GM12875 (cell line): Measurements from ENCODE around the gene NOL7.

Source experiments
- H3K4me3 ChIP-seq: one replicate; pipeline ENCODE4 v1.5.1; 2011; ENCODE audit warnings: low read depth, low read length, control low read depth
- TF ChIP-seq, protein P1 (sequence below): IDR thresholded peaks from 2 replicates; pipeline ENCODE4 v1.5.1; 2011; ENCODE audit warnings: low read depth, mild to moderate bottlenecking, control low read depth, inconsistent platforms, low read length, moderate library complexity, borderline replicate concordance; ENCODE audit not compliant: insufficient read depth

Gene NOL7

DNA sequence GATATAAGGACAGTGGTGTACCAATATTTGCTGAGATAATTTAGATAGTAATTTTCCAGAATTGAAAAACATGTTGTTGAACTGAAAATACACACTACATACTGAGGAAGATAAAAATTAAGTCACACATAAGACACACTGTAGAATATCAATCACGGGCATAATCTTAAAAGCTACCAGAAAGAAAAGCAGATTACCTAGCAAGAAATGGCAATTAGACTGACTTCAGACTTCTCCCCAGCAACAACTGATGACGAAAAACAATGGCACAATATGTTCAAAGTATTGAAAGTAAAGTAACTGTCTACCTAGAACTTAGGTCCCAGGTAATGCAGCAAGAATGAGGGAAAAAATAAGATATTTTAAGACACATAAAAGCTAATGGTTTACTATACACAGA lies 46.5 kb downstream of the NOL7 start:
- TF ChIP-seq, protein P1, sequence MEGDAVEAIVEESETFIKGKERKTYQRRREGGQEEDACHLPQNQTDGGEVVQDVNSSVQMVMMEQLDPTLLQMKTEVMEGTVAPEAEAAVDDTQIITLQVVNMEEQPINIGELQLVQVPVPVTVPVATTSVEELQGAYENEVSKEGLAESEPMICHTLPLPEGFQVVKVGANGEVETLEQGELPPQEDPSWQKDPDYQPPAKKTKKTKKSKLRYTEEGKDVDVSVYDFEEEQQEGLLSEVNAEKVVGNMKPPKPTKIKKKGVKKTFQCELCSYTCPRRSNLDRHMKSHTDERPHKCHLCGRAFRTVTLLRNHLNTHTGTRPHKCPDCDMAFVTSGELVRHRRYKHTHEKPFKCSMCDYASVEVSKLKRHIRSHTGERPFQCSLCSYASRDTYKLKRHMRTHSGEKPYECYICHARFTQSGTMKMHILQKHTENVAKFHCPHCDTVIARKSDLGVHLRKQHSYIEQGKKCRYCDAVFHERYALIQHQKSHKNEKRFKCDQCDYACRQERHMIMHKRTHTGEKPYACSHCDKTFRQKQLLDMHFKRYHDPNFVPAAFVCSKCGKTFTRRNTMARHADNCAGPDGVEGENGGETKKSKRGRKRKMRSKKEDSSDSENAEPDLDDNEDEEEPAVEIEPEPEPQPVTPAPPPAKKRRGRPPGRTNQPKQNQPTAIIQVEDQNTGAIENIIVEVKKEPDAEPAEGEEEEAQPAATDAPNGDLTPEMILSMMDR: no peak
- no peak overlapping the region for H3K4me3 ChIP-seq

DNA sequence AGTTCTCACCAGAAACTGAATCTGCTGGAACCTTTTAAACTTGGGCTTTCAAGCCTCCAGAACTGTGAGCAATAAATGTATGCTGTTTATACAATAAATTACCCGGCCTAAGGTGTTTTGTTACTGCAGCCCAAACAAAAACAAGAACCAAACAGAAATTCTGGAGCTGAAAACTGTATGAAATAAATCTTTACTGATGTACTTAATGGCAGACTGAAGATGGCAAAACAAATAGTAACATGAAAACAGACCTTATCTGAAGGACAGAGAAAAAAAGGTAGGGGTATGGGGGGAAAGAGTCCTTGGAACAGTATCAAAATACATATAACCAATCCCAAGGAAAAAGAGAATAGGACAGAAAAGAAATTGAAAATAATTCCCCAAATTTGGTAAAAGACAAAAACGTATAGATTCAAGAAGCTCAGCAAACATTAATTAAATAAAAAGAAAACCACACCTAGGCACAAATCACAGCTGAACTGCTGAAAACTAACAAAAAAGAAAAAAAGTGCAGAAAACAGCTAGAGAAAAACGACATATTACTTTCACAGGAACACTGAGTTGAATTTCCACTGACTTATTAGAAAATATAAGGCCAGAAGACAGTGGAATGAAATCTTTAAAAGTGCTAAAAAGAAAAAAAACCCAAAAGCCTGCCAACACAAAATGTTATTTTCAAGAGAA lies 47.7 kb downstream of the NOL7 start:
- TF ChIP-seq, protein P1: no peak
- H3K4me3 ChIP-seq: no peak overlapping the region

- H3K4me3 ChIP-seq: no peak overlapping the region
- TF ChIP-seq, protein P1: no peak
These were observed 48.9 kb downstream of the NOL7 start for GRCh38 chr6:13663986-13664385.

- TF ChIP-seq, protein P1: no peak
- H3K4me3 ChIP-seq: no peak overlapping the region
These were observed 49.7 kb downstream of the NOL7 start for GRCh38 chr6:13664703-13665352.

- TF ChIP-seq, protein P1: no peak
- H3K4me3 ChIP-seq: no peak overlapping the region
These were observed 51.3 kb downstream of the NOL7 start for GRCh38 chr6:13666194-13667105.

DNA sequence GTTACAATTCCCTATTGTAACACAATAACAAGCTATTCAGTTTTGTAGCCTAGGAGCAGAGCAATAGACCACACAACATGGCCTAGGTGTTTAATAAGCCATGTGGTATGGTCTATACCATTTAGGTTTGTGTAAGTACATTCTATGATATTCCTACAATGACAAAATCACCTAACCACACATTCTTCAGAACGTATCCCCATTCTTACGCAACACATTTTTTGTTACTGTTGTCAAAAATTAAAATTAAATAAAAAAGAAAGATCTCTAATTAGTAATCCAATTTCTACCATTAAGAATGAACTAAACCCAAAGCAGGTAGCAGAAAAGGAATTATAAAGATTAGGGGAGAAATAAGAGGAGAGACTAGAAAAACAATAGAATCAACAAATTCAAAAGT lies 52.5 kb downstream of the NOL7 start:
- TF ChIP-seq, protein P1: no peak
- H3K4me3 ChIP-seq: no peak overlapping the region
